Measurements from ENCODE around the gene TECPR2.

The TECPR2 gene

DNA sequence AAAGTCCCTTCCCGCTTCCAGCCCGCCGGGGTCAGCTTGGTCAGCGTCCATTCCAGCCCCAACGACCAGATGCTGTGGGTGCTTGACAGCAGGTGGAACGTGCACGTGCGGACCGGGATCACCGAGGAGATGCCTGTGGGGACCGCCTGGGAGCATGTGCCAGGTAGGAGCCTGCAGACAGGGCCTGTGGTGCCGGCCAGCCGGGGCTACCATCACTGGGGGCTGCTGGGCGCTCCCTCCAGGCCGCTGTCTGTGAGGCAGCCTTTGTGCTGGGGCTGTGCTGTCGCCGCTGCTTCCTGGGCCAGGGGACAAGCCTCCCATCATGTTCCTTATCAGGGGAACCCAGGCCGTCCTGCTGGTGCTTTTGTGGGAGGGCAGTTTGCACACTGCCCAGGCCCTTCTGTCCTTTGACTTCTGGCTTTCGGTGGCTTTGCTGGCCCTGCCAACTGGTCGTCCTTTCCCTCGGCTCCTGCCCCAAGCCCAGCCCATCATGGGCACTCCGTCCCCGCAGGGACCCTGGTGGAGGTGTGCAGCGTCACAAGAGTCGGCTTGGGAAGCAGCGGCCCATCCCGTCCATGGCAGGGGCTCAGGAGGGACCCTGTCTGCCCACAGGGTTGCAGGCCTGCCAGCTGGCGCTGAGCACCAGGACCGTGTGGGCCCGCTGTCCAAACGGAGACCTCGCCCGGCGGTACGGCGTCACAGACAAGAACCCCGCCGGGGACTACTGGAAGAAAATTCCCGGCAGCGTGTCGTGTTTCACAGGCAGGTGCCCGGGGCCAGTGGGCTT, 134.4 kb downstream of the TECPR2 start:
- TF ChIP-seq, protein P1, sequence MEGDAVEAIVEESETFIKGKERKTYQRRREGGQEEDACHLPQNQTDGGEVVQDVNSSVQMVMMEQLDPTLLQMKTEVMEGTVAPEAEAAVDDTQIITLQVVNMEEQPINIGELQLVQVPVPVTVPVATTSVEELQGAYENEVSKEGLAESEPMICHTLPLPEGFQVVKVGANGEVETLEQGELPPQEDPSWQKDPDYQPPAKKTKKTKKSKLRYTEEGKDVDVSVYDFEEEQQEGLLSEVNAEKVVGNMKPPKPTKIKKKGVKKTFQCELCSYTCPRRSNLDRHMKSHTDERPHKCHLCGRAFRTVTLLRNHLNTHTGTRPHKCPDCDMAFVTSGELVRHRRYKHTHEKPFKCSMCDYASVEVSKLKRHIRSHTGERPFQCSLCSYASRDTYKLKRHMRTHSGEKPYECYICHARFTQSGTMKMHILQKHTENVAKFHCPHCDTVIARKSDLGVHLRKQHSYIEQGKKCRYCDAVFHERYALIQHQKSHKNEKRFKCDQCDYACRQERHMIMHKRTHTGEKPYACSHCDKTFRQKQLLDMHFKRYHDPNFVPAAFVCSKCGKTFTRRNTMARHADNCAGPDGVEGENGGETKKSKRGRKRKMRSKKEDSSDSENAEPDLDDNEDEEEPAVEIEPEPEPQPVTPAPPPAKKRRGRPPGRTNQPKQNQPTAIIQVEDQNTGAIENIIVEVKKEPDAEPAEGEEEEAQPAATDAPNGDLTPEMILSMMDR (IDR thresholded peaks at IDR 0.05; ENCODE audit: low read depth, low read length, missing control alignments), result no peak
- no peak for DNase-seq (ENCODE audit: extremely low read depth, low read depth)
- H3K4me3 ChIP-seq (replicated peaks; ENCODE audit: low read depth, low read length), result no peak overlapping the region

DNA sequence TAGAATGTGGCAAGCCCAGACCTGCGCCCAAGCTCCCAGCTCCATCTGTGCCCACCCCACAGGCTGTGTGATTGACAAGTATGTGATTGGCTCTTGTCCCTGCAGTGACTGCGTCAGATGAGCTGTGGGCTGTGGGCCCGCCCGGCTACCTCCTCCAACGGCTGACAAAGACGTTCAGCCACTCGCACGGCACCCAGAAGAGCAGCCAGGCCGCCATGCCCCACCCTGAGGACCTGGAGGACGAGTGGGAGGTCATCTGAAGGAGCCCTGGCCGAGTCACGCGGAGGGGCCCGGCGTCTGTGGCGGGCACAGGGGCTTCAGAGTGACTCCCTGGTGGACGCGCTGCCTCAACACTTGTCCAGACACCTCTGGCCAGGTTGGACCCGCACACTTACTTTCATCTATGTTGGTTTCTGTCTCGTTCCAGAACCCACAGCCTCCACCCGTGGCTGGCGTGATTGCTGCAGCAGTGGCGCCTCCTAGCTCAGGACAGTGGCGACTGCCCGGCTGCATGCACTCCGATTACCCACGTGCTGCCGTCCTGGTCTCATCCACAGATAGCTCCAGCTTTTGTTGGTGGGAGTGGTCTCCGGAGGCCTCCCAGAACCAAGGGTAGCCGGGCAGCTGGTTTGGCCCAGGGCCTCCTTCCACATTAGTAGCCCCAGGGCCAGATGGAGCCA, 135.4 kb downstream of the TECPR2 start:
- DNase-seq (ENCODE audit: extremely low read depth, low read depth), result no peak
- H3K4me3 ChIP-seq (replicated peaks; ENCODE audit: low read depth, low read length), result no peak overlapping the region
- TF ChIP-seq, protein P1 (IDR thresholded peaks at IDR 0.05; ENCODE audit: low read depth, low read length, missing control alignments), result peak; percentile 27

DNA sequence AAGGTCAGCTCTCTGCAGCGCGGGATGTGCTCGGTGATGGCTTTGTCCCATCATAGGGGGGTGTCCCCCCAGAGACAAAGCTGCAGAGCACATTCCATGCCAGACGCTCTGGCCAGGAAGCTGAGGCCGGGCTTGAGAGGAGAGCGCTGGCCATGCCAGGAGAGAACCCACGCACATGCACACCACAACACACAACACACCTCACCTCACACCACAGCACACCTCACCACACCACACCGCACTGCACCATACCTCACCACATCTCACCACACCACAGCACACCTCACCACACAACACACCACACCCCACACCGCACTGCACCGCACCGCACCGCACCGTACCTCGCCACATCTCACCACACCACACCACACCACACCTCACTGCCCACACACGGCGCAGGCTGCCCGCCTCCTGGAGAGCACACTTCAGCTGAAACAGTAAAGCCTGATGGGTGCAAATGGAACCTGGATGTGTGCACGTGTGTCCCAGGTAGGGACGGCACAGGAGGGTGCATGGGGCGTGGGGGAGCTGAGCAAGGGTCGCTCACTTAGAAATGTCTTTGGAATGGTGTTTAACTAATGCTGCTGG, 136.0 kb downstream of the TECPR2 start:
- TF ChIP-seq, protein P1 (IDR thresholded peaks at IDR 0.05; ENCODE audit: low read depth, low read length, missing control alignments), result no peak
- H3K4me3 ChIP-seq (replicated peaks; ENCODE audit: low read depth, low read length), result no peak overlapping the region
- no peak for DNase-seq (ENCODE audit: extremely low read depth, low read depth)

DNA sequence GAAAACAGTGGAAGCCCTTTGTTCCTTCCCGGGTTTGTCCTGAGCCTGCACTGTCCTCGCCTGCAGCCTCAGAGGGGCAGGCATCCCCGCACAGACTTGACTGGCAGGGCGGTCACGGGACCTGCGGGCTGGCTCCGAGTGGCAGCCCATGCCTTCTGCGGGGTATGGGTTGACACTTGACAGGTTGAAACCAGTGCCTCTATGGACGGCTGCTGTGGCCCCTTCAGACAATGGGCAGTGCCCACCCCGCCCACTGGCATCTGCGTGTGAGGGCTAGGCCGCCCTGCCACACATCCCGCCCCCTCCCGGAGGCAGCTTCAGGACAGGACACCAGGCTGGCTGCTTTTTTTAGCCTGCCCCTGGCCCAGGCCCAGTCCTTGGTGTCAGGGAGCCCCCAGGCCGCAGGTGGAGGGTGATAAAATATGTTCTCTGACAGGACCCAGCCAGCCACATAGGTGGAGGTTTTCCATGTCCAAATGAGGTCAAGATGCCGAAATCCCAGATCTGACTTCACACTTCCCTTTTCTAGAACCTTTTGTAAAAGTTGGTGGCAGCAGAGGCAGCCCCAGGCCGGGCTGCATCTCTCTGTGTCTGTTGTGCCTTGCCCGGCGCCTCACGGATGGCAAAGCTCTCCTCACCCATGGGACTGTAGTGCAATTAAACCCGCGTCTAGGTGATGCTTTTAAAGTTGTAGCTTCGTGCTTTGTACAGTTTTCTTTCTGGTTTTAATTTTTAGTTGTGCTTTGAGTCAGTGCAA, 136.8 kb downstream of the TECPR2 start:
- TF ChIP-seq, protein P1 (IDR thresholded peaks at IDR 0.05; ENCODE audit: low read depth, low read length, missing control alignments), result no peak
- DNase-seq (ENCODE audit: extremely low read depth, low read depth), result no peak
- H3K4me3 ChIP-seq (replicated peaks; ENCODE audit: low read depth, low read length), result no peak overlapping the region

DNA sequence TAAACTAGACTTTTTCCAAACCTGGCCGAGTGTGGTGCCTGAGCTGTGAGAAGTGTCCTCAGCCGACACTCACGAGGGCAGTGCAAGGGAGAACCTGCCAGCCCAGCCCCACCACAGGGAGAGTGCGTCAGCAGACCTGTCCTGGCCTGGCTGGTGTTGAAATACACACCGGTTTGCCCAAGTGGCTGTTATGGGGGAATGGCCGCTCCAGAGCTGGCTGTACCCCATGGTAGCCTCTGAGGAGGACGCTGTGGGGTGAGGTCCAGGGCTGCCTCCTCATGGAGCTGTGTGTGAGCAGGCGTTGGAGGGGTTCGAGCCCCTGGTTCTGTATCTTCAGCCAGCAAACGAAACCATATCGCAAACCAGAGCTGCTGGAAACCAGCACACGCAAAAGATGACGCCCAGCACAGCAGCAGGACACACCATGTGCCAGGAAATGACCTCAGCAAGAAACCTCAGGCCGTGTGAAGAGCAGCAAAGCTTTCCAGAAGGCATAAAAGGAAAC, 137.5 kb downstream of the TECPR2 start:
- peak; percentile 73 for DNase-seq (ENCODE audit: extremely low read depth, low read depth)
- no peak overlapping the region for H3K4me3 ChIP-seq (replicated peaks; ENCODE audit: low read depth, low read length)
- TF ChIP-seq, protein P1 (IDR thresholded peaks at IDR 0.05; ENCODE audit: low read depth, low read length, missing control alignments), result no peak

DNA sequence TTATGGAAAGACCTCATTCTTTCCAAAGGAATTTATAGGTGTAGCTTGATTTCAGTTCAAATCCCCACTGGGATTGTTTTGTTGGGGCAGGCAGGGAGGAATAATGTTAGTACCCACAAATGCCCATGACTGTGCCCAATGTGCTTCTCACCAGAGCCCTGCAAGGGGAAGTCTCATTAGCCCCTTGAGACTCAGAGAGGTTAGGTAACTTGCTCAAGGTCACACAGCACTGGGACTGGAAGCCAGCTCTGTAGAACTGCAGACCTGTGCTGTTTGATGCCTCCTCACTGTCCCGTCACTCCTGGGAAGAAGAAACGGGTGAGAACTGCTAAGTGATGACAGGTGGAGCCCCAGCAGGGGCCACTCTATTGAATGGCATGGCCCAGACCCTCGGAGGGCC, 138.0 kb downstream of the TECPR2 start:
- TF ChIP-seq, protein P1 (IDR thresholded peaks at IDR 0.05; ENCODE audit: low read depth, low read length, missing control alignments), result no peak
- no peak overlapping the region for H3K4me3 ChIP-seq (replicated peaks; ENCODE audit: low read depth, low read length)
- no peak for DNase-seq (ENCODE audit: extremely low read depth, low read depth)

Data from HFF-Myc (cell line).